ACC112 (cell line): Measurements from ENCODE around the gene SMG6.

Experiments used
- H2AFZ ChIP-seq: fragments of 200-600 bp; sonication (generic); one replicate; pipeline ENCODE4 v1.6.0; 2017; ENCODE audit warnings: antibody characterized with exemption, low read length; ENCODE audit not compliant: unreplicated experiment
- H3K27ac ChIP-seq: fragments of 200-600 bp; sonication (generic); 2 replicates; pipeline ENCODE4 v1.5.1; 2014; ENCODE audit warnings: low read depth, mild to moderate bottlenecking, antibody characterized with exemption, low read length, moderate library complexity
- H3K27me3 ChIP-seq: fragments of 200-600 bp; sonication (generic); 2 replicates; pipeline ENCODE4 v1.6.1; 2014; ENCODE audit warnings: mild to moderate bottlenecking, antibody characterized with exemption, low read length, moderate library complexity, mixed read lengths; ENCODE audit not compliant: insufficient read depth
- H3K36me3 ChIP-seq: fragments of 200-600 bp; sonication (generic); 2 replicates; pipeline ENCODE4 v1.6.1; 2016; ENCODE audit warnings: mild to moderate bottlenecking, antibody characterized with exemption, low read length, moderate library complexity, mixed read lengths; ENCODE audit not compliant: insufficient read depth
- H3K4me1 ChIP-seq: fragments of 200-600 bp; sonication (generic); one replicate; pipeline ENCODE4 v1.6.1; 2016; ENCODE audit warnings: low read length, mixed read lengths; ENCODE audit not compliant: insufficient read depth, unreplicated experiment, control insufficient read depth
- H3K4me3 ChIP-seq: fragments of 200-600 bp; sonication (generic); 2 replicates; pipeline ENCODE4 v1.5.1; 2014; ENCODE audit warnings: mild to moderate bottlenecking, low read depth, low read length
- H3K79me2 ChIP-seq: fragments of 200-600 bp; sonication (generic); one replicate; pipeline ENCODE4 v1.6.0; 2016; ENCODE audit warnings: low read length; ENCODE audit not compliant: control insufficient read depth, unreplicated experiment, insufficient read depth

The SMG6 gene

GRCh38 chr17:2067048-2067561, 236.5 kb downstream of the SMG6 start:
- no peaks in the 10 kb centered on the region for H3K27me3 ChIP-seq
- no peak overlapping the region for H2AFZ ChIP-seq
- peaks cover 72% of the 10 kb centered on the region for H3K4me1 ChIP-seq
- H3K36me3 ChIP-seq = no peaks in the 10 kb centered on the region; the same call in 1 of the 2 replicates
- peak overlapping the region; percentile 44; the same call in 1 of the 2 replicates for H3K27ac ChIP-seq
- H3K79me2 ChIP-seq = no peaks in the 10 kb centered on the region
- no peak overlapping the region for H3K4me3 ChIP-seq

- Histone ChIP-seq H3K27ac (peak overlapping the region; percentile 27), H3K4me3 (no peak overlapping the region), H3K36me3 (no peaks in the 10 kb centered on the region; the same call in 1 of the 2 replicates), H2AFZ (no peak overlapping the region), H3K27me3 (no peaks in the 10 kb centered on the region), H3K4me1 (peaks cover 67% of the 10 kb centered on the region), H3K79me2 (no peaks in the 10 kb centered on the region)
Measured at GRCh38 chr17:2065949-2066400, 237.6 kb downstream of the SMG6 start.

GRCh38 chr17:2064980-2065785, 238.4 kb downstream of the SMG6 start:
- no peaks in the 10 kb centered on the region for H3K27me3 ChIP-seq
- H3K79me2 ChIP-seq = no peaks in the 10 kb centered on the region
- peak overlapping the region; percentile 27 for H3K27ac ChIP-seq
- no peak overlapping the region for H3K4me3 ChIP-seq
- peaks cover 2% of the 10 kb centered on the region; the same call in 1 of the 2 replicates for H3K36me3 ChIP-seq
- peaks cover 67% of the 10 kb centered on the region for H3K4me1 ChIP-seq
- H2AFZ ChIP-seq = no peak overlapping the region

- Histone ChIP-seq H3K4me3 (no peak overlapping the region), H2AFZ (no peak overlapping the region), H3K36me3 (peaks cover 2% of the 10 kb centered on the region; the same call in 1 of the 2 replicates), H3K79me2 (no peaks in the 10 kb centered on the region), H3K27me3 (no peaks in the 10 kb centered on the region), H3K4me1 (peaks cover 67% of the 10 kb centered on the region), H3K27ac (no peak overlapping the region)
Measured at GRCh38 chr17:2064520-2064971, 239.0 kb downstream of the SMG6 start.

- Histone ChIP-seq H3K27ac (0 out of 2 replicates have a peak overlapping the region, but pooled peaks have one; percentile 10), H3K4me3 (no peak overlapping the region), H3K79me2 (no peaks in the 10 kb centered on the region), H3K4me1 (peaks cover 67% of the 10 kb centered on the region), H3K36me3 (peaks cover 2% of the 10 kb centered on the region; the same call in 1 of the 2 replicates), H3K27me3 (no peaks in the 10 kb centered on the region), H2AFZ (no peak overlapping the region)
Measured at GRCh38 chr17:2064147-2064489, 239.5 kb downstream of the SMG6 start.

GRCh38 chr17:2063261-2064146, 240.1 kb downstream of the SMG6 start:
- H3K36me3 ChIP-seq = peaks cover 2% of the 10 kb centered on the region; the same call in 1 of the 2 replicates
- peaks cover 60% of the 10 kb centered on the region for H3K4me1 ChIP-seq
- 0 out of 2 replicates have a peak overlapping the region, but pooled peaks have one; percentile 10 for H3K27ac ChIP-seq
- no peak overlapping the region for H2AFZ ChIP-seq
- no peak overlapping the region for H3K4me3 ChIP-seq
- H3K27me3 ChIP-seq = no peaks in the 10 kb centered on the region
- H3K79me2 ChIP-seq = no peaks in the 10 kb centered on the region

GRCh38 chr17:2062571-2063183, 240.9 kb downstream of the SMG6 start:
- H3K36me3 ChIP-seq = peaks cover 4% of the 10 kb centered on the region; the same call in 1 of the 2 replicates
- H3K4me1 ChIP-seq = peaks cover 52% of the 10 kb centered on the region
- H2AFZ ChIP-seq = no peak overlapping the region
- H3K27me3 ChIP-seq = no peaks in the 10 kb centered on the region
- H3K79me2 ChIP-seq = peaks cover 5% of the 10 kb centered on the region
- H3K27ac ChIP-seq = peak overlapping the region; percentile 4; the same call in 1 of the 2 replicates
- H3K4me3 ChIP-seq = no peak overlapping the region

- H2AFZ ChIP-seq = no peak overlapping the region
- H3K4me3 ChIP-seq = no peak overlapping the region
- no peak overlapping the region for H3K27ac ChIP-seq
- H3K36me3 ChIP-seq = peaks cover 4% of the 10 kb centered on the region; the same call in 1 of the 2 replicates
- H3K79me2 ChIP-seq = peaks cover 12% of the 10 kb centered on the region
- H3K27me3 ChIP-seq = no peaks in the 10 kb centered on the region
- peaks cover 42% of the 10 kb centered on the region for H3K4me1 ChIP-seq
Measured at GRCh38 chr17:2061441-2061958, 242.1 kb downstream of the SMG6 start.

- H3K27ac ChIP-seq = no peak overlapping the region
- H3K27me3 ChIP-seq = no peaks in the 10 kb centered on the region
- peaks cover 35% of the 10 kb centered on the region for H3K4me1 ChIP-seq
- no peak overlapping the region for H3K4me3 ChIP-seq
- peaks cover 14% of the 10 kb centered on the region for H3K79me2 ChIP-seq
- H3K36me3 ChIP-seq = peaks cover 4% of the 10 kb centered on the region; the same call in 1 of the 2 replicates
- H2AFZ ChIP-seq = no peak overlapping the region
Measured at GRCh38 chr17:2060681-2061440, 242.7 kb downstream of the SMG6 start.
